ENCODE results near the gene MYO16. TPM values are rescaled to one million over a fixed set of nuclear protein-coding genes. Genes with fewer than 3 reads are reported as not detected.

MYO16 gene
- total RNA-seq, 4 donors from 2014 or later, result 0.54 to 3.8 (median 1.5) TPM

DNA sequence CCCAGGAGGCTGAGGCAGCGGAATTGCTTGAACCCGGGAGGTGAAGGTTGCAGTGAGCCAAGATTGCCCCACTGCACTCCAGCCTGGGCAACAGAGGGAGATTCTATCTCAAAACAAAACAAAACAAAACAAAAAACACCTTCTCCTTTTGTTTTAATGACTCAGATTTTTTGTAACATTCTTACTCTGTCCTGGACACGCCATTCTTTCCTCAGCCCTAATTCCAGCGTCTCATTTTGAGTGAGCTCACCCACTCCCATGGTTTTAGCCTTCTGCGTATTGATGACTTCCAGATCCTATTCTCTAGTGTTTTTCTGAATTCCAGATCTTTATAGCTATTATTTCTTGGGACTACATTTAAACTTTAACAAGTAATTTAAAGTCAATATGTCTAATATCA, 326.3 kb downstream of the MYO16 start:
- TF ChIP-seq EP300 (IDR thresholded peaks at IDR 0.05), result no peak
- no peak for TF ChIP-seq POLR2AphosphoS5 (IDR thresholded peaks at IDR 0.05)
- TF ChIP-seq, protein P1, sequence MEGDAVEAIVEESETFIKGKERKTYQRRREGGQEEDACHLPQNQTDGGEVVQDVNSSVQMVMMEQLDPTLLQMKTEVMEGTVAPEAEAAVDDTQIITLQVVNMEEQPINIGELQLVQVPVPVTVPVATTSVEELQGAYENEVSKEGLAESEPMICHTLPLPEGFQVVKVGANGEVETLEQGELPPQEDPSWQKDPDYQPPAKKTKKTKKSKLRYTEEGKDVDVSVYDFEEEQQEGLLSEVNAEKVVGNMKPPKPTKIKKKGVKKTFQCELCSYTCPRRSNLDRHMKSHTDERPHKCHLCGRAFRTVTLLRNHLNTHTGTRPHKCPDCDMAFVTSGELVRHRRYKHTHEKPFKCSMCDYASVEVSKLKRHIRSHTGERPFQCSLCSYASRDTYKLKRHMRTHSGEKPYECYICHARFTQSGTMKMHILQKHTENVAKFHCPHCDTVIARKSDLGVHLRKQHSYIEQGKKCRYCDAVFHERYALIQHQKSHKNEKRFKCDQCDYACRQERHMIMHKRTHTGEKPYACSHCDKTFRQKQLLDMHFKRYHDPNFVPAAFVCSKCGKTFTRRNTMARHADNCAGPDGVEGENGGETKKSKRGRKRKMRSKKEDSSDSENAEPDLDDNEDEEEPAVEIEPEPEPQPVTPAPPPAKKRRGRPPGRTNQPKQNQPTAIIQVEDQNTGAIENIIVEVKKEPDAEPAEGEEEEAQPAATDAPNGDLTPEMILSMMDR (IDR thresholded peaks at IDR 0.05), result no peak
- no peak for TF ChIP-seq POLR2A (IDR thresholded peaks at IDR 0.05)

DNA sequence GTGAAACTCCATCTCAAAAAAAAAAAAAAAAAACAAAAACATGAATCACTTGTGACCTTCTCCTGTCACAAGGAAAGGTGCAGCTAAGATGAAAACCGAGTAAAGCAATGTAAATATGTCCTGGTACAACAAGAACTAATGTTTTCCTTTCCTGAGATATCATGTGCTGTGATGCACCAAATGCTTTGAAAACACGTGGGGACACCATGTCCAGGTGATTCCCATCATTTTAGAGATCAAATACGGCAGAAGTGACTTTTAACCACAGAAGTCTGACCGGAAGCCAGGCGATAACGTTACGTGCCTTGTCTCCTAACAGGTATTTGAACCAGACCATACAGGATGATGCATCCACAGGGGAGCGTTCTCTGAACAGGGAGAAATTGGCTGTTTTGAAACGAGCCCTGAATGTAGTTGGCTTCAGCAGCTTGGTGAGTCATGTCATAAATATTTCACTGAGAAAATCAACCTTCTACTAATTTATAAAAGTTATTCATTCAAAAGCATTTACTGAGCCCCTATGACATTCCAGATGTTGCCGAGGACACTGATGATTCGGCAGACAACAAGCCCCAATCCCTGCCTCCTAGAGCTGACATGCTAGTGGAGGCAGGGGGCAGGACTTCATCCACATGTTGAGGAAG, 328.1 kb downstream of the MYO16 start:
- H3K27ac ChIP-seq, result peak overlapping the region in 1 of 4 donors; percentile 9
- no peaks in the 10 kb centered on the region for H3K36me3 ChIP-seq
- no peak for TF ChIP-seq POLR2A (IDR thresholded peaks at IDR 0.05)
- peak; percentile 40 for TF ChIP-seq POLR2AphosphoS5 (IDR thresholded peaks at IDR 0.05)
- TF ChIP-seq, protein P1 (IDR thresholded peaks at IDR 0.05), result peak in 1 of 4 experiments; percentile 14
- TF ChIP-seq EP300 (IDR thresholded peaks at IDR 0.05), result no peak

More for the DNA sequence above, 326.3 kb downstream of the MYO16 start:
- Histone ChIP-seq H3K27ac (no peak overlapping the region), H3K27me3 (no peaks in the 10 kb centered on the region), H3K4me3 (no peak overlapping the region), H3K4me1 (peaks cover 0 to 19% (median 0%) of the 10 kb centered on the region in 3 donors), H3K36me3 (no peaks in the 10 kb centered on the region), H3K9me3 (no peaks in the 10 kb centered on the region)
- no peak for ATAC-seq
- WGBS, 2 donors (ENCODE audit: low coverage in 1 of 2), result 94 to 96% methylated on average over 5 of the region's 5 CpGs

DNA sequence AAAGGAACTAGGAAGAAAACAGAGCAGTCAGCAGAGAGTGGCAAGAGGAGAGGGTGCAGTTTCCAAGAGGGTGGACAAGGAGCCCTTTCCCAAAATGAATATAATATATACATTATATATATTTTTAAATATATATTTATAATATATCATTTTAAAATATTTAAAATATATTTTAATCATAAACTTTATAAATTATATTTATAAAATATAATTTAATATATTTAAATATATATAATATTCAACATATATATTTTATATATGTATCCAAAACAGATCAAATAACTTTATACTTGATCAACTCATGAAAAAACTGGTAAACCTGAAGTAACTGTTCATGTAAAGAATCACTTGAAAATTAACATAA, 328.6 kb downstream of the MYO16 start:
- H3K27me3 ChIP-seq, result no peaks in the 10 kb centered on the region
- peaks cover 0 to 30% (median 0%) of the 10 kb centered on the region in 3 donors for H3K4me1 ChIP-seq
- H3K9me3 ChIP-seq, result no peaks in the 10 kb centered on the region
- TF ChIP-seq EP300 (IDR thresholded peaks at IDR 0.05), result no peak
- no peaks in the 10 kb centered on the region for H3K36me3 ChIP-seq
- ATAC-seq, result no peak
- no peak overlapping the region for H3K4me3 ChIP-seq
- peak overlapping the region in 1 of 4 donors; percentile 9 for H3K27ac ChIP-seq

More for the DNA sequence above, 328.1 kb downstream of the MYO16 start:
- Histone ChIP-seq H3K9me3 (no peaks in the 10 kb centered on the region), H3K4me3 (no peak overlapping the region), H3K27me3 (no peaks in the 10 kb centered on the region), H3K4me1 (peaks cover 0 to 30% (median 0%) of the 10 kb centered on the region in 3 donors)
- WGBS, 2 donors (ENCODE audit: low coverage in 1 of 2), result 17 to 27% methylated on average over 4 to 11 of the region's 11 CpGs
- peak; percentile 76 for ATAC-seq

DNA sequence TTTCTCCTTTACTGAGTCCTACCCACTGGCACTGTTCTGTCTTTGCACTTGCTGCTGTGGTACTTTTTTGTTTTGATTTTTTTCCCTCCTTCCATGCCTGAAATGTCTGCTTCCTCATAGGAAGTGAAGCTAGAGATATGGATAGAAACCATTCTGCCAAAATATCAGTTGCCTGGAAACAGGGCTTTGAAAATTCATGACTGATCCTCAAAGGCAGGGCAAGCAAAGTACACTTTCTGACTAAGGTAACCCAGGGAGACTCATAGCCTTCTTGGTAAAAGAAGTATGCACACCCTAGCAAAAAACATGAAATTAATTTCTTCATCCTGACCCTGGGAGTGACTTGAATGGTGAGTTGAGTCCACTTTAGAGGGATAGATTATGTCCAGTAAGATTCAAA, 329.8 kb downstream of the MYO16 start:
- TF ChIP-seq POLR2AphosphoS5 (IDR thresholded peaks at IDR 0.05) (no peak), POLR2A (IDR thresholded peaks at IDR 0.05) (no peak), EP300 (IDR thresholded peaks at IDR 0.05) (no peak)
- TF ChIP-seq, protein P1 (IDR thresholded peaks at IDR 0.05), result no peak
- no peaks in the 10 kb centered on the region for H3K9me3 ChIP-seq
- no peaks in the 10 kb centered on the region for H3K36me3 ChIP-seq
- H3K4me1 ChIP-seq, result peaks cover 0 to 30% (median 0%) of the 10 kb centered on the region in 3 donors
- peak overlapping the region in 2 of 4 donors; percentile 0 to 57 for H3K27ac ChIP-seq
- ATAC-seq, result no peak
- H3K27me3 ChIP-seq, result no peaks in the 10 kb centered on the region
- no peak overlapping the region for H3K4me3 ChIP-seq

DNA sequence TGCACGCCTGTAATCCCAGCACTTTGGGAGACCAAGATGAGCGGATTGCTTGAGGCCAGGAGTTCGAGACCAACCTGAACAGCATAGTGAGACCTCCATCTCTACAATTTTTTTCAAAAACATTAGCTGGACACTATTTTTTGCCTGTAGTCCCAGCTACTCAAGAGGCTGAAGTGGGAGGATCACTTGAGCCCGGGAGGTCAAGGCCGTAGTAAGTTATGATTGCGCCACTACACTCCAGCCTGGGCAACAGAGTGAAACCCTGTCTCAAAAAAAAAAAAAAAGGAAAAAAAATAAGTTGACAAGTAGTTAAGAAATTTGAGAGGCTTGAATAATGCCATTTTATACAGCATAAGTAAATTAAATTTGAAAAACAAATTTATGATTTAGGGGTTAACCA, 330.6 kb downstream of the MYO16 start:
- no peak overlapping the region for H3K4me3 ChIP-seq
- H3K9me3 ChIP-seq, result no peaks in the 10 kb centered on the region
- no peak for ATAC-seq
- no peak for TF ChIP-seq EP300 (IDR thresholded peaks at IDR 0.05)
- no peak overlapping the region for H3K27ac ChIP-seq
- H3K27me3 ChIP-seq, result no peaks in the 10 kb centered on the region
- no peaks in the 10 kb centered on the region for H3K36me3 ChIP-seq
- WGBS, 2 donors (ENCODE audit: low coverage in 1 of 2), result 95% methylated on average over 4 to 6 of the region's 6 CpGs
- H3K4me1 ChIP-seq, result peaks cover 0 to 30% (median 0%) of the 10 kb centered on the region in 3 donors

DNA sequence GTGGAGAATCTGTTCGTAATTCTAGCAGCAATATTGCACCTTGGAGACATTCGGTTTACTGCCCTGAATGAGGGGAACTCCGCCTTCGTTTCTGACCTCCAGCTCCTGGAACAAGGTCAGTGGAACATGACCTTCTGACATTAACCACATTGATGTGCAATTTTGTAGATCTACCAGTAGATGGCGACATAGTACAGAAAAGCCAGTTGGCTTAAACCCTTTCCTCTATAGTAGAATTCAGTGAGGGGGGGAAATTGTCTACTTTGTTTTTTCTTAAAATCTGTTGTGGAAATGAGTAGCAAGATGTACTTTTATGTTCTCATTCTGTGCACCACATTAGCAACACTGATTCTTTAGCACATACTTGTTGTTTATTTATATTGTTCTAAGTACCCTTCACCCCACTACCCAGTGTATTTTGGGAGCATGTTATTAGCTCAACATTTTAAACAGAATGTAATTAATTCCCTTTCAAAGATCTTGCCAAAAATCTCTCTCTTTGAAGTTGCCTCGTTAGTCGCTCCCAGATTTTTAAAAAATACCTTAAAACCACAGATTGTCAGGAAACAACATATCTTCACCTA, 332.2 kb downstream of the MYO16 start:
- Histone ChIP-seq H3K4me3 (no peak overlapping the region), H3K27me3 (no peaks in the 10 kb centered on the region), H3K36me3 (no peaks in the 10 kb centered on the region), H3K27ac (no peak overlapping the region), H3K4me1 (peaks cover 0 to 30% (median 0%) of the 10 kb centered on the region in 3 donors), H3K9me3 (no peaks in the 10 kb centered on the region)
- peak; percentile 60 for ATAC-seq
- TF ChIP-seq, protein P1 (IDR thresholded peaks at IDR 0.05), result peak; percentile 50 to 87 (median 84)
- no peak for TF ChIP-seq EP300 (IDR thresholded peaks at IDR 0.05)
- TF ChIP-seq POLR2AphosphoS5 (IDR thresholded peaks at IDR 0.05), result peak; percentile 42
- no peak for TF ChIP-seq POLR2A (IDR thresholded peaks at IDR 0.05)
- 10 to 17% methylated on average over 5 to 7 of the region's 7 CpGs for WGBS, 2 donors (ENCODE audit: low coverage in 1 of 2)

All from gastroesophageal sphincter (tissue), 4 donors.